SK-N-SH (cell line): ENCODE measurements around the gene APOLD1. TPM values are rescaled to one million over a fixed set of nuclear protein-coding genes. Genes with fewer than 3 reads are reported as not detected.

Experiments used
- CTCF ChIA-PET: fragments of 300-600, 350-600 bp; formaldehyde crosslinking; extraction: SDS; loops from one replicate; lab custom pipeline; 2021; lab: Yijun Ruan, JAX
- POLR2A ChIA-PET: fragments of 350-600 bp; sonication (Branson Sonifier 250); formaldehyde crosslinking; extraction: SDS; loops from one replicate; lab custom pipeline; 2020; ENCODE audit warnings: antibody characterized with exemption, inconsistent platforms; lab: Yijun Ruan, JAX
- DNase-seq: peaks from one replicate; pipeline ENCODE4 v3.0.0; 2012
- H2AFZ ChIP-seq: fragments of 200-600 bp; sonication (generic); 2 replicates; pipeline ENCODE4 v1.8.1; 2016; ENCODE audit warnings: antibody characterized with exemption, mild to moderate bottlenecking, low read depth
- H3F3A ChIP-seq: fragments of 200-600 bp; sonication (generic); replicated peaks from 2 replicates; pipeline ENCODE3; 2016; ENCODE audit warnings: antibody characterized with exemption, mild to moderate bottlenecking; ENCODE audit not compliant: insufficient read depth
- H3K27ac ChIP-seq, 2 experiments: fragments of 200-500 bp in 1 of 2; fragments of 200-600 bp in 1 of 2; sonication (Bioruptor generic) in 1 of 2; sonication (generic), shearing (Covaris generic) in 1 of 2; 2 replicates each; pipeline versions ENCODE4 v1.5.1 to v1.6.1; 2014 to 2016; ENCODE audit warnings: low read depth in 2 of 2, inconsistent platforms in 1 of 2, low read length in 1 of 2, mild to moderate bottlenecking in 1 of 2, mixed read lengths in 1 of 2
- H3K27me3 ChIP-seq: fragments of 200-600 bp; sonication (generic), shearing (Covaris generic); 2 replicates; pipeline ENCODE4 v1.6.1; 2016; ENCODE audit warnings: mixed run types; ENCODE audit not compliant: insufficient read depth
- H3K36me3 ChIP-seq, 2 experiments: fragments of 200-500 bp in 1 of 2; fragments of 200-600 bp in 1 of 2; sonication (Bioruptor generic) in 1 of 2; sonication (generic) in 1 of 2; replicated peaks in 1 of 2; 2 replicates each; pipeline versions ENCODE3 to v1.5.1; 2014 to 2016; ENCODE audit warnings: low read length in 1 of 2, mild to moderate bottlenecking in 1 of 2; ENCODE audit not compliant: insufficient read depth in 2 of 2, control insufficient read depth in 1 of 2
- H3K4me1 ChIP-seq, 2 experiments: fragments of 200-500 bp in 1 of 2; fragments of 200-600 bp in 1 of 2; sonication (Bioruptor generic) in 1 of 2; sonication (generic), shearing (Covaris generic) in 1 of 2; 2 replicates each; pipeline versions ENCODE4 v1.5.1 to v1.6.1; 2014 to 2016; ENCODE audit warnings: low read depth in 1 of 2, low read length in 1 of 2, mixed run types in 1 of 2; ENCODE audit not compliant: insufficient read depth in 2 of 2, control insufficient read depth in 1 of 2
- H3K4me2 ChIP-seq: fragments of 200-600 bp; sonication (generic), shearing (Covaris generic); 2 replicates; pipeline ENCODE4 v1.6.1; 2017; ENCODE audit warnings: mixed run types
- H3K4me3 ChIP-seq, 2 experiments: fragments of 200-500 bp in 1 of 2; fragments of 200-600 bp in 1 of 2; sonication (Bioruptor generic) in 1 of 2; sonication (generic), shearing (Covaris generic) in 1 of 2; 2 replicates each; pipeline versions ENCODE4 v1.5.1 to v1.8.1; 2014 to 2016; ENCODE audit warnings: low read depth in 2 of 2, inconsistent platforms in 1 of 2, low read length in 1 of 2, mild to moderate bottlenecking in 1 of 2, mixed read lengths in 1 of 2, moderate library complexity in 1 of 2
- H3K79me2 ChIP-seq: fragments of 200-600 bp; sonication (generic); 2 replicates; pipeline ENCODE4 v1.8.1; 2017; ENCODE audit warnings: mild to moderate bottlenecking; ENCODE audit not compliant: insufficient read depth
- H3K9ac ChIP-seq: fragments of 200-600 bp; sonication (generic); 2 replicates; pipeline ENCODE4 v1.6.1; 2017; ENCODE audit warnings: mixed run types
- H3K9me2 ChIP-seq: fragments of 200-600 bp; sonication (generic); 2 replicates; pipeline ENCODE4 v1.6.1; 2017; ENCODE audit warnings: mixed run types
- H3K9me3 ChIP-seq: fragments of 200-600 bp; sonication (generic); 2 replicates; pipeline ENCODE4 v1.6.1; 2017; ENCODE audit warnings: mixed run types, mild to moderate bottlenecking, moderate library complexity
- H4K20me1 ChIP-seq: fragments of 200-600 bp; sonication (generic); 2 replicates; pipeline ENCODE4 v1.6.1; 2017; ENCODE audit warnings: mild to moderate bottlenecking, mixed run types; ENCODE audit not compliant: insufficient read depth
- FOSL2 ChIP-seq: IDR thresholded peaks from 2 replicates; pipeline ENCODE4 v1.4.0; 2012; ENCODE audit warnings: low read depth, mild to moderate bottlenecking, moderate library complexity, borderline replicate concordance
- FOXM1 ChIP-seq: IDR thresholded peaks from 2 replicates; pipeline ENCODE4 v1.4.0; 2012; ENCODE audit warnings: low read depth, mild to moderate bottlenecking
- GATA2 ChIP-seq: sonication (generic); formaldehyde crosslinking; IDR thresholded peaks from 2 replicates; pipeline ENCODE4 v1.5.0; 2020; ENCODE audit warnings: mild to moderate bottlenecking, missing genetic modification reagents
- MEF2A ChIP-seq: IDR thresholded peaks from 2 replicates; pipeline ENCODE4 v1.4.0; 2012; ENCODE audit warnings: low read depth, borderline replicate concordance
- MXI1 ChIP-seq: IDR thresholded peaks from 2 replicates; pipeline ENCODE4 v1.6.1; 2012; ENCODE audit warnings: mild to moderate bottlenecking, low read depth, low read length, improper control_type of control experiment
- POLR2AphosphoS5 ChIP-seq: IDR thresholded peaks from 2 replicates; pipeline ENCODE4 v1.6.1; 2012; ENCODE audit warnings: low read depth, low read length
- TEAD4 ChIP-seq: IDR thresholded peaks from 2 replicates; pipeline ENCODE4 v1.4.0; 2012; ENCODE audit warnings: mild to moderate bottlenecking, borderline replicate concordance; ENCODE audit not compliant: insufficient read depth
- YY1 ChIP-seq: IDR thresholded peaks from 2 replicates; pipeline ENCODE4 v1.4.0; 2012; ENCODE audit warnings: low read depth, mild to moderate bottlenecking
- WGBS: methylation state at CpG from one replicate; pipeline ENCODE4 v1.1.6; 2017; ENCODE audit warnings: low lambda C conversion rate; 5-methylcytosine and 5-hydroxymethylcytosine counted together
- polyA plus RNA-seq, 3 experiments: library from polyadenylated mRNA; depleted of rRNA; stranded (reverse); fragments of >200 nt; gene quantifications; 2 replicates each; pipeline ENCODE4 v1.2.3, GENCODE V29; 2012
- TF ChIP-seq, protein P1 (sequence below): fragments of 150-350 bp; IDR thresholded peaks from 2 replicates; pipeline ENCODE4 v1.6.1; 2017; ENCODE audit warnings: antibody characterized with exemption, low read length, low read depth, borderline replicate concordance
- TF ChIP-seq, protein P2 (sequence below): IDR thresholded peaks from 2 replicates; pipeline ENCODE4 v1.4.0; 2012; ENCODE audit warnings: low read depth
- TF ChIP-seq, protein P3 (sequence below): fragments of 200-600 bp; sonication (generic); IDR thresholded peaks from 2 replicates; pipeline ENCODE4 v1.6.1; 2017; ENCODE audit warnings: antibody characterized with exemption, mild to moderate bottlenecking, moderate library complexity
- TF ChIP-seq, protein P4 (sequence below): IDR thresholded peaks from 2 replicates; pipeline ENCODE4 v1.4.0; 2012; ENCODE audit warnings: low read depth, borderline replicate concordance

APOLD1 gene
- polyA plus RNA-seq, 1 of the 3 experiments (the other 2 are of a cell fraction): 1.7 TPM

DNA sequence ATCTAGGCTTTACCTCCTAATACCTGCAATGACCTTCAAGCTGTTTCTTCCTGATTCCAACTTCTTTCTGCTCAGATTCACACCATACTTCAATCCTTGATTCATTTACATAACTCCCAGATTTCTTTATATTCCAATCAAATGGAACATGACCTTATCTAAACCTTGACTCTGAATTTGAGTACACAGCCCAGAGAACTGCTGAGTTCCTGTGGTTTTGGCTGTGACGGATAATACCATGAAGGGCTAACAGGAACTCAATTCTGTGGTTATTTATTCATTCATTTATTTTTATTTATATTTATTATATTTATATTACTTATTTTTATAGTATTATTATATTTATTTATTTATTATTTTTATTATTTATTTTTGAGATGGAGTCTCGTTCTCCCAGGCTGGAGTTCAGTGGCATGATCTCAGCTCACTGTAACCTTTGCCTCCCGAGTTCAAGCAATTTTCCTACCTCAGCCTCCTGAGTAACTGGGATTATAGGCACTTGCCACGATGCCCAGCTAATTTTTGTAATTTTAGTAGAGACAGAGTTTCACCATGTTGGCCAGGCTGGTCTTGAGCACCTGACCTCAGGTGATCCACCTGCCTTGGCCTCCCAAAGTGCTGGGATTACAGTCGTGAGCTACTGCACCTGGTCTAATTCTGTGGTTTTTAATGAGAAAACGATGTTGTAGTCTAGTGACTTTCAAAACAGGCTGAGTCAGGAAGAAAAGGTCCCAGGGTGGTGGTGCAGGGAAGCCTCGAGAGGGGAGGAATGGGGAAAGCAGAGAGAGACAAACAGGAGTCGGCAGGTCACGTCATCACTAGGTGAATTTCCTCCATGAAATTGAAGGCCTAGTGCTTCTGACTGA, 11.7 kb downstream of the APOLD1 start:
- CTCF ChIA-PET: interaction anchor here (0.5 to 2.1 kb wide), 4 partner anchors 8 to 60 kb away, joined by 3 to 8 read pairs (median 6); partner anchors contain the start of gene DDX47
- 86% methylated on average over 9 of the region's 9 CpGs for WGBS

DNA sequence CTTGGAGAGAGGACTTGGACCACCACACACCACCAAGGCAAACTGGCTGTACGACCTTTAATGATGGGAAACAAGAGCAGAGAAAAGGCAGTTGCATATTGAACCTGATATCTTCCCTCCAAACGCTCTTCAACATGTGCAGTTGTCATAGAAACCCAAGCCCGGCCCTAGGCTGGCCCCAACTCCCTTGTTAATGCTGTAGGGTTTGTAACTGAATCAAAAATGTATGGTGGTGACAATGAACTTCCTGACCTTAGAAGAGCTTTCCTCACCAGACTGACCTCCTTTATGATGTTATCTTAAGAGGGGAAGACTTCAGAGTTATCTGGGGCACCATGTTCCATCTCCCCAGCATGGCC, 12.3 kb downstream of the APOLD1 start:
- H4K20me1 ChIP-seq: no peaks in the 10 kb centered on the region
- no peak overlapping the region for H3K4me2 ChIP-seq
- no peaks in the 10 kb centered on the region for H3K9me2 ChIP-seq
- no peak for TF ChIP-seq POLR2AphosphoS5
- no peak for TF ChIP-seq TEAD4
- H3K79me2 ChIP-seq: no peaks in the 10 kb centered on the region
- 91% methylated on average over 3 of the region's 3 CpGs for WGBS
- DNase-seq: no peak
- no peaks in the 10 kb centered on the region for H3K9me3 ChIP-seq
- H3K36me3 ChIP-seq: no peaks in the 10 kb centered on the region
- peaks cover under 1 to 1% of the 10 kb centered on the region in 2 experiments; a peak in 2 of 4 replicates for H3K4me1 ChIP-seq
- H3K4me3 ChIP-seq: no peak overlapping the region
- no peak overlapping the region for H3K9ac ChIP-seq
- ChIA-PET CTCF (interaction anchor here (1.1 to 2.1 kb wide), 3 partner anchors 8 to 16 kb away, joined by 5 to 8 read pairs (median 6); partner anchors contain the start of gene DDX47), POLR2A (no interaction called here)
- no peak overlapping the region for H3K27ac ChIP-seq
- no peak overlapping the region for H2AFZ ChIP-seq
- peaks cover 1% of the 10 kb centered on the region for H3F3A ChIP-seq
- H3K27me3 ChIP-seq: no peaks in the 10 kb centered on the region

More for the DNA sequence above, 11.7 kb downstream of the APOLD1 start:
- Histone ChIP-seq H3K4me3 (no peak overlapping the region), H2AFZ (no peak overlapping the region), H3K27me3 (no peaks in the 10 kb centered on the region), H3K79me2 (no peaks in the 10 kb centered on the region), H3K27ac (no peak overlapping the region), H3K36me3 (no peaks in the 10 kb centered on the region), H4K20me1 (no peaks in the 10 kb centered on the region), H3K9me2 (no peaks in the 10 kb centered on the region), H3K4me1 (peaks cover 0 to 7% of the 10 kb centered on the region in 2 experiments; a peak in 2 of 4 replicates), H3K4me2 (no peak overlapping the region), H3K9ac (no peak overlapping the region), H3F3A (no peaks in the 10 kb centered on the region), H3K9me3 (no peaks in the 10 kb centered on the region)
- TF ChIP-seq, protein P1, sequence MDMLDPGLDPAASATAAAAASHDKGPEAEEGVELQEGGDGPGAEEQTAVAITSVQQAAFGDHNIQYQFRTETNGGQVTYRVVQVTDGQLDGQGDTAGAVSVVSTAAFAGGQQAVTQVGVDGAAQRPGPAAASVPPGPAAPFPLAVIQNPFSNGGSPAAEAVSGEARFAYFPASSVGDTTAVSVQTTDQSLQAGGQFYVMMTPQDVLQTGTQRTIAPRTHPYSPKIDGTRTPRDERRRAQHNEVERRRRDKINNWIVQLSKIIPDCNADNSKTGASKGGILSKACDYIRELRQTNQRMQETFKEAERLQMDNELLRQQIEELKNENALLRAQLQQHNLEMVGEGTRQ: no peak
- TF ChIP-seq, protein P2, sequence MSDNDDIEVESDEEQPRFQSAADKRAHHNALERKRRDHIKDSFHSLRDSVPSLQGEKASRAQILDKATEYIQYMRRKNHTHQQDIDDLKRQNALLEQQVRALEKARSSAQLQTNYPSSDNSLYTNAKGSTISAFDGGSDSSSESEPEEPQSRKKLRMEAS: no peak
- TF ChIP-seq GATA2 (CRISPR knock-in tag): no peak
- no peak for TF ChIP-seq YY1
- TF ChIP-seq, protein P3, sequence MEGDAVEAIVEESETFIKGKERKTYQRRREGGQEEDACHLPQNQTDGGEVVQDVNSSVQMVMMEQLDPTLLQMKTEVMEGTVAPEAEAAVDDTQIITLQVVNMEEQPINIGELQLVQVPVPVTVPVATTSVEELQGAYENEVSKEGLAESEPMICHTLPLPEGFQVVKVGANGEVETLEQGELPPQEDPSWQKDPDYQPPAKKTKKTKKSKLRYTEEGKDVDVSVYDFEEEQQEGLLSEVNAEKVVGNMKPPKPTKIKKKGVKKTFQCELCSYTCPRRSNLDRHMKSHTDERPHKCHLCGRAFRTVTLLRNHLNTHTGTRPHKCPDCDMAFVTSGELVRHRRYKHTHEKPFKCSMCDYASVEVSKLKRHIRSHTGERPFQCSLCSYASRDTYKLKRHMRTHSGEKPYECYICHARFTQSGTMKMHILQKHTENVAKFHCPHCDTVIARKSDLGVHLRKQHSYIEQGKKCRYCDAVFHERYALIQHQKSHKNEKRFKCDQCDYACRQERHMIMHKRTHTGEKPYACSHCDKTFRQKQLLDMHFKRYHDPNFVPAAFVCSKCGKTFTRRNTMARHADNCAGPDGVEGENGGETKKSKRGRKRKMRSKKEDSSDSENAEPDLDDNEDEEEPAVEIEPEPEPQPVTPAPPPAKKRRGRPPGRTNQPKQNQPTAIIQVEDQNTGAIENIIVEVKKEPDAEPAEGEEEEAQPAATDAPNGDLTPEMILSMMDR: no peak
- TF ChIP-seq MEF2A: no peak
- TF ChIP-seq FOXM1: no peak
- TF ChIP-seq, protein P4, sequence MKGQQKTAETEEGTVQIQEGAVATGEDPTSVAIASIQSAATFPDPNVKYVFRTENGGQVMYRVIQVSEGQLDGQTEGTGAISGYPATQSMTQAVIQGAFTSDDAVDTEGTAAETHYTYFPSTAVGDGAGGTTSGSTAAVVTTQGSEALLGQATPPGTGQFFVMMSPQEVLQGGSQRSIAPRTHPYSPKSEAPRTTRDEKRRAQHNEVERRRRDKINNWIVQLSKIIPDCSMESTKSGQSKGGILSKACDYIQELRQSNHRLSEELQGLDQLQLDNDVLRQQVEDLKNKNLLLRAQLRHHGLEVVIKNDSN: no peak
- TF ChIP-seq MXI1: no peak
- no peak for TF ChIP-seq TEAD4
- no peak for TF ChIP-seq FOSL2
- POLR2A ChIA-PET: no interaction called here
- DNase-seq: no peak
